Heart left ventricle (tissue), 13 donors: ENCODE results near the gene TGM2.

Experiments used
- CTCF ChIP-seq, 12 donors: fragments of 200-600 bp; sonication (generic) in 4 of 12; IDR thresholded peaks; one replicate each; pipeline versions ENCODE4 v1.5.0 to v1.8.0; 2018 to 2022; ENCODE audit warnings: antibody characterized with exemption in 12 of 12, mild to moderate bottlenecking in 5 of 12
- POLR2A ChIP-seq, 2 donors: fragments of 450-650 bp; IDR thresholded peaks; one replicate each; pipeline ENCODE4 v1.6.1; 2017; ENCODE audit warnings: antibody characterized with exemption in 2 of 2, mild to moderate bottlenecking in 2 of 2, moderate library complexity in 2 of 2
- donor health status: ischemic (EF 13 %, LVEDD 7.1; RV severe dilation, severe dysfunction).
- donor health status: DM: no; HTN: yes; CAD: no.
- donor health status: DM: no; HTN: no; CAD: no.
- donor health status: ischemic (EF 25% LVEDD 6.9; RV normal size, moderate dysfunction).
- donor health status: ischemic (EF 25% LVEDD 5.7; RV mildly dilated, moderate dysfunction).
- donor health status: ischemic (EF 35%, LVEDD 5.7; RV mildly dilated, moderate dysfunction).
- donor health status: nonischemic (EF 11% LVEDD 7.7; RV severe dilation, severe dysfunction).
- donor health status: DM: yes; HTN: yes; CAD: no.
- donor health status: PGD.
- donor health status: ischemic (EF 29% LVEDD 5.4; RV normal size, mild dysfunction).
- donor health status: nonischemic (EF 23%, LVEDD 6.1; RV moderate dilation, normal function).

DNA sequence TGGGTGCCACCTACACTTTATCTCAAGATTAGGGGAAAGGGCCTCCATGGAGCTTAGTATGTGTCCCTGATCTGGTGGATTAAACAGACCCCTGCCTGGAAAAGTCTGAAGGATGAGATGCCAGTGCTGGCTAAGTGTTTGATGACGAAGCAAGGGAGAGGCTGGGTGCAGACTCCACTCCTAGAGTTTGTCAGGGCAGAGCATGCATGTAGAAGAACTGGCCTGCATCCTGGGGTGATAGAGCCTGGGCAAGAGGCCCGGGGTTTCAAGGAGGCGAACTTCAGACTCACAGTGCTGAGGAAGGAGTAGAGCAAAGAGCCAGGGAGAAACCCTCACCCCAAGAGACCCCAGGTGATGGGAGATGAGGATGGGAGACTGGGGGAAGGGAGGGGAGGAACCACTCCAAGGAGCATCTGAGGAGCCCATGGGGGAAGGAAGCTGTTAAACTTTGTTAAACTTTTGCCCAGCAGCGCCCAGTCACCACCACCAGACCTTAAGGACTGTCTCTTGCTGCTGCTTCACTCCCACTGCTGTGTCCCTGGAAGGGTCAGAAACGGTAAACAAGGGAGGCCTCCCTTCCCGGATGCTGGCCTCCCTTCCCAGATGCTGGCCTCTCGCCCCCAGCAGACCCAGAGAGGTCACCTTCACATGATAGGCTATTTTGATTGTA is 69.9 kb downstream of the TGM2 start:
- TF ChIP-seq CTCF (IDR thresholded peaks at IDR 0.05) (no peak), POLR2A (IDR thresholded peaks at IDR 0.05) (no peak)
